ENCODE measurements around the gene IQGAP2. TPM values are rescaled to one million over a fixed set of nuclear protein-coding genes. Genes with fewer than 3 reads are reported as not detected.
A peak's percentile ranks its signal among the peaks of the same experiment; 100 is the strongest.

Gene IQGAP2
- total and polyA plus RNA-seq, 9 of the 15 experiments (the other 6 are each of a cell fraction or from before 2014, with no cell fraction given) = 8.7 to 23.2 (median 17.4) TPM

DNA sequence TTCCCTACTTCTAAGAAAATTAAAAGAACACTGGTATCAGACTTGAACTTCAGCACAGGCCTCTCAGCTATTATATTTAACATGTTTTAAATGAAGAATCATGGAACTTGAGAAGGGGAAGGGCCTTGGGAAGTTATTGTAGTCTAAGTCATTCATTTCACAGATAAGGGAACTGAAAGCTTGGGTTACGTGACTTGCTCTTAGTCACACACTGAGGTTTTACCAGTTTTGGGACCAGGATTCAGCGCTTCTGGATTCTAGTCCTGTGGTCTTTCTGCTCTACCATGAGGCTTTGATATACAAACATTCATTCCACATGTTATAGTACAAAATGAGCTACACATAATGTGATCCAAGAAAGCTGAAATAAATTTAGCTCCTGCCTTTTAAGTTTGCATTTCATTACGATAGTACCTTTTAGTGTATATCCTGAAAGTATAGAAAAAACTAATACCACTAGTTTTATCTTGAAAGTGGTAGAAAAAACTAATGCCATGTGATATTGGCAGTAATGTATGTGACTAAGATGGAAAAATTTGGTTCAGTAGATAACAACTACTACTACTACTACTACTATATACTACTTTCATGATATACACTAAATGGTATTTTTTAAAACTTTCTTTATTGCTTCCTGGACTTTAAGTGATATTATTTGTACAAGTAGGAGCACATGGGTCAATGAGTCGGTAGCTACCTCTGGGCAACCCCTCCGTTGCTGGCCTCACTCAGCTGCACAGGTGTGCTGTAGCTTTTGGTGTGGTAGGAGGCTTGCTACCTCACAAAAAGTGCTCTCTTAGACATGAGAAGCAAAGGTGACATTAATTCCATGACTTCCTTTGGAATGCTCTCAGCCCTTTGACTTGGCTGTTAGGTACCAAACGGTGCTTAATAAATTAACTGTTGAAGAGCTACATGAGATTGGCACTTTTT is 179.4 kb downstream of the IQGAP2 start:
- ChIA-PET POLR2A (interaction anchor here (0.6 to 1.6 kb wide), 4 partner anchors 12 to 56 kb away, joined by 3 to 4 read pairs (median 4); no protein-coding TSS in a partner anchor), CTCF (ENCODE audit: low intra/inter-chr PET ratio) (interaction anchor here (1.4 to 1.8 kb wide), 2 partner anchors 179 to 244 kb away, joined by 10 to 19 read pairs; partner anchors contain the start of gene IQGAP2)
- intact Hi-C loops (cut with micrococcal nuclease) = loop anchor here (2.0 kb wide), 1 partner anchor 180 kb away; the partner anchor contains the start of gene IQGAP2
- Histone ChIP-seq H3K27ac (ENCODE audit: extremely low read depth, low read depth, low read length) (no peak overlapping the region), H3K36me3 (ENCODE audit: control insufficient read depth, insufficient read depth, low read length) (no peaks in the 10 kb centered on the region), H3K4me1 (replicated peaks in 1 of 2; ENCODE audit: control insufficient read depth in 2 of 2, insufficient read depth in 2 of 2, low read length in 2 of 2) (peaks cover 3 to 15% of the 10 kb centered on the region in 2 experiments; a peak in 4 of 5 replicates), H3K4me3 (no peak overlapping the region), H3K79me2 (ENCODE audit: control insufficient read depth, insufficient read depth, low read length) (no peaks in the 10 kb centered on the region), H3K4me2 (ENCODE audit: insufficient read depth, low read length) (no peak overlapping the region), H3K27me3 (ENCODE audit: control insufficient read depth in 2 of 2, insufficient read depth in 2 of 2, low read length in 2 of 2) (no peaks in the 10 kb centered on the region), H2AFZ (ENCODE audit: low read depth, low read length) (no peak overlapping the region), H4K20me1 (replicated peaks; ENCODE audit: control insufficient read depth, insufficient read depth, low read length) (no peaks in the 10 kb centered on the region), H3K9me3 (replicated peaks; ENCODE audit: control insufficient read depth, insufficient read depth, low read depth, low read length) (no peaks in the 10 kb centered on the region), H3K9ac (ENCODE audit: insufficient read depth in 1 of 2, low read depth in 2 of 2, low read length in 2 of 2) (no peak overlapping the region), H3K9me1 (ENCODE audit: control insufficient read depth, insufficient read depth, low read length) (no peaks in the 10 kb centered on the region)
- peak; percentile 72 for FAIRE-seq
- ATAC-seq = peak; percentile 64
- in situ Hi-C loops (cut with MboI) = no loop called here
- peak in 1 of 4 experiments; percentile 51 for DNase-seq (ENCODE audit: extremely low read depth in 1 of 4, low spot score in 3 of 4)
- BruUV-seq (replicated peaks) = no TSS peak
- 44% methylated on average over 6 of the region's 6 CpGs for WGBS (ENCODE audit: insufficient coverage, low coverage, missing lambda C conversion rate)
- TF ChIP-seq, protein P1, sequence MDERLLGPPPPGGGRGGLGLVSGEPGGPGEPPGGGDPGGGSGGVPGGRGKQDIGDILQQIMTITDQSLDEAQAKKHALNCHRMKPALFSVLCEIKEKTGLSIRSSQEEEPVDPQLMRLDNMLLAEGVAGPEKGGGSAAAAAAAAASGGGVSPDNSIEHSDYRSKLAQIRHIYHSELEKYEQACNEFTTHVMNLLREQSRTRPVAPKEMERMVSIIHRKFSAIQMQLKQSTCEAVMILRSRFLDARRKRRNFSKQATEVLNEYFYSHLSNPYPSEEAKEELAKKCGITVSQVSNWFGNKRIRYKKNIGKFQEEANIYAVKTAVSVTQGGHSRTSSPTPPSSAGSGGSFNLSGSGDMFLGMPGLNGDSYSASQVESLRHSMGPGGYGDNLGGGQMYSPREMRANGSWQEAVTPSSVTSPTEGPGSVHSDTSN (CRISPR knock-in tag; IDR thresholded peaks at IDR 0.05; ENCODE audit: low read depth) = no peak
- TF ChIP-seq, protein P1 (tag; conservative IDR thresholded peaks at IDR 0.05; ENCODE audit: low read depth) = 0 out of 2 replicates have a peak, but pooled peaks have one; percentile 7
- TF ChIP-seq, protein P2, sequence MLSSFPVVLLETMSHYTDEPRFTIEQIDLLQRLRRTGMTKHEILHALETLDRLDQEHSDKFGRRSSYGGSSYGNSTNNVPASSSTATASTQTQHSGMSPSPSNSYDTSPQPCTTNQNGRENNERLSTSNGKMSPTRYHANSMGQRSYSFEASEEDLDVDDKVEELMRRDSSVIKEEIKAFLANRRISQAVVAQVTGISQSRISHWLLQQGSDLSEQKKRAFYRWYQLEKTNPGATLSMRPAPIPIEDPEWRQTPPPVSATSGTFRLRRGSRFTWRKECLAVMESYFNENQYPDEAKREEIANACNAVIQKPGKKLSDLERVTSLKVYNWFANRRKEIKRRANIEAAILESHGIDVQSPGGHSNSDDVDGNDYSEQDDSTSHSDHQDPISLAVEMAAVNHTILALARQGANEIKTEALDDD (IDR thresholded peaks at IDR 0.05) = peak; percentile 95
- no peak for TF ChIP-seq CSDE1 (IDR thresholded peaks at IDR 0.05)
- TF ChIP-seq CHD4 (IDR thresholded peaks at IDR 0.05; ENCODE audit: insufficient read depth, insufficient replicate concordance, low read depth, low read length, poor library complexity, severe bottlenecking) = no peak
- TF ChIP-seq RBM22 (IDR thresholded peaks at IDR 0.05; ENCODE audit: low read depth, low read length, poor library complexity, severe bottlenecking) = no peak
- peak; percentile 33 to 59; a peak in 1 of 4 replicates for TF ChIP-seq KDM1A (IDR thresholded peaks at IDR 0.05)
- TF ChIP-seq JUND (IDR thresholded peaks at IDR 0.05; ENCODE audit: borderline replicate concordance, low read depth, low read length) = peak; percentile 40; the same call in 1 of the 2 replicates
- TF ChIP-seq JUND (tag; IDR thresholded peaks at IDR 0.05; ENCODE audit: borderline replicate concordance, low read depth, low read length) = peak; percentile 46; the same call in 1 of the 3 replicates
- TF ChIP-seq NFE2 (IDR thresholded peaks at IDR 0.05; ENCODE audit: low read depth) = peak; percentile 47
- TF ChIP-seq SRSF7 (optimal IDR thresholded peaks at IDR 0.05; ENCODE audit: low read depth, low read length) = no peak
- TF ChIP-seq, protein P3, sequence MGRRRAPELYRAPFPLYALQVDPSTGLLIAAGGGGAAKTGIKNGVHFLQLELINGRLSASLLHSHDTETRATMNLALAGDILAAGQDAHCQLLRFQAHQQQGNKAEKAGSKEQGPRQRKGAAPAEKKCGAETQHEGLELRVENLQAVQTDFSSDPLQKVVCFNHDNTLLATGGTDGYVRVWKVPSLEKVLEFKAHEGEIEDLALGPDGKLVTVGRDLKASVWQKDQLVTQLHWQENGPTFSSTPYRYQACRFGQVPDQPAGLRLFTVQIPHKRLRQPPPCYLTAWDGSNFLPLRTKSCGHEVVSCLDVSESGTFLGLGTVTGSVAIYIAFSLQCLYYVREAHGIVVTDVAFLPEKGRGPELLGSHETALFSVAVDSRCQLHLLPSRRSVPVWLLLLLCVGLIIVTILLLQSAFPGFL (CRISPR knock-in tag; IDR thresholded peaks at IDR 0.05) = no peak
- 0 out of 2 replicates have a peak, but pooled peaks have one; percentile 25 for TF ChIP-seq BHLHE40 (IDR thresholded peaks at IDR 0.05; ENCODE audit: low read length)
- peak; percentile 64 for TF ChIP-seq FOSL1 (tag; conservative IDR thresholded peaks at IDR 0.05)
- TF ChIP-seq RCOR1 (IDR thresholded peaks at IDR 0.05; ENCODE audit: borderline replicate concordance in 1 of 2, low read depth in 2 of 2, low read length in 2 of 2) = peak in 1 of 2 experiments; percentile 70; a peak in 1 of 4 replicates
- TF ChIP-seq SPI1 (IDR thresholded peaks at IDR 0.05; ENCODE audit: borderline replicate concordance, low read depth, low read length) = peak; percentile 24; the same call in 1 of the 2 replicates
